ENCODE results near the gene PARD3B.

- TF ChIP-seq SP1 (IDR thresholded peaks at IDR 0.05) (no peak), FOXA1 (IDR thresholded peaks at IDR 0.05) (no peak), BHLHE40 (IDR thresholded peaks at IDR 0.05; ENCODE audit: borderline replicate concordance) (no peak), NFRKB (IDR thresholded peaks at IDR 0.05) (no peak), CTBP1 (IDR thresholded peaks at IDR 0.05; ENCODE audit: borderline replicate concordance) (no peak), ELF4 (IDR thresholded peaks at IDR 0.05) (no peak), FOXK2 (IDR thresholded peaks at IDR 0.05) (no peak), ZNF384 (IDR thresholded peaks at IDR 0.05) (no peak), SUZ12 (IDR thresholded peaks at IDR 0.05) (no peak), FOXM1 (IDR thresholded peaks at IDR 0.05; ENCODE audit: borderline replicate concordance) (no peak), L3MBTL2 (conservative IDR thresholded peaks at IDR 0.05) (no peak), TARDBP (IDR thresholded peaks at IDR 0.05) (no peak), HDGF (IDR thresholded peaks at IDR 0.05; ENCODE audit: borderline replicate concordance) (no peak), ARNT (IDR thresholded peaks at IDR 0.05) (no peak)
Measured at GRCh38 chr2:205003288-205003687, 458.0 kb downstream of the PARD3B start.
